Transverse colon (tissue), 4 donors: ENCODE measurements around the gene FAM118A. TPM values are rescaled to one million over a fixed set of nuclear protein-coding genes. Genes with fewer than 3 reads are reported as not detected.

Source experiments
- DNase-seq: peaks from one replicate; pipeline ENCODE4 v3.0.0-alpha.2; 2019
- H3K27ac ChIP-seq, 4 donors: fragments of 200-600 bp; sonication (generic); 2 replicates each; pipeline ENCODE4 v1.5.1; 2016 to 2018; ENCODE audit warnings: inconsistent platforms in 4 of 4
- H3K27me3 ChIP-seq: fragments of 200-600 bp; sonication (generic); 2 replicates; pipeline ENCODE4 v1.5.1; 2017; ENCODE audit warnings: inconsistent platforms
- H3K36me3 ChIP-seq, 4 donors: fragments of 200-600 bp; sonication (generic); 2 replicates each; pipeline ENCODE4 v1.5.1; 2017 to 2019; ENCODE audit warnings: inconsistent platforms in 4 of 4
- H3K4me1 ChIP-seq, 4 donors: fragments of 200-600 bp; sonication (generic); 2 replicates each; pipeline ENCODE4 v1.5.1; 2017 to 2020; ENCODE audit warnings: inconsistent platforms in 4 of 4
- H3K4me3 ChIP-seq, 4 donors: fragments of 200-600 bp; sonication (generic); 1 replicate in 1 of 4; 2 replicates in 3 of 4; pipeline versions ENCODE4 v1.5.1 to v1.6.1; 2017 to 2019; ENCODE audit warnings: inconsistent platforms in 4 of 4
- H3K9me3 ChIP-seq, 2 donors: fragments of 200-600 bp; sonication (generic); 2 replicates each; pipeline ENCODE4 v1.5.1; 2017 to 2019; ENCODE audit warnings: inconsistent platforms in 2 of 2
- CTCF ChIP-seq, 5 experiments: fragments of 200-600 bp in 3 of 5; fragments of 450-650 bp in 2 of 5; sonication (generic) in 3 of 5; IDR thresholded peaks; 1 replicate in 2 of 5; 2 replicates in 3 of 5; pipeline ENCODE4 v1.5.1; 2016 to 2017; ENCODE audit warnings: antibody characterized with exemption in 5 of 5, inconsistent platforms in 3 of 5, mild to moderate bottlenecking in 2 of 5, moderate library complexity in 1 of 5
- EP300 ChIP-seq: sonication (generic); formaldehyde crosslinking; IDR thresholded peaks from one replicate; pipeline ENCODE4 v1.6.1; 2017; ENCODE audit warnings: antibody characterized with exemption, low read depth
- POLR2A ChIP-seq: fragments of 450-650 bp; IDR thresholded peaks from one replicate; pipeline ENCODE4 v1.6.1; 2016; ENCODE audit warnings: antibody characterized with exemption, mild to moderate bottlenecking, moderate library complexity
- POLR2AphosphoS5 ChIP-seq, 3 donors: sonication (generic); formaldehyde crosslinking; IDR thresholded peaks; one replicate each; pipeline ENCODE4 v1.6.1; 2016; ENCODE audit warnings: antibody characterized with exemption in 3 of 3
- WGBS, 2 donors: methylation state at CpG; one replicate each; pipeline ENCODE4 v1.1.5; 2018; ENCODE audit warnings: low coverage in 1 of 2; 5-methylcytosine and 5-hydroxymethylcytosine counted together
- in situ Hi-C, 4 donors: fragments of 200-750 bp; cut with MboI; loops; one replicate each; pipeline versions ENCODE4 v1.15.0 to v1.15.1; 2017; ENCODE audit warnings: low sequenced_read_pairs in 3 of 4, low pct_ligation_motif_present in 1 of 4, low pct_unique_long_range_greater_than_20kb in 1 of 4
- intact Hi-C: fragments of 100-400 bp; cut with DNase I; formaldehyde crosslinking; loops from one replicate; pipeline ENCODE4 v1.15.1; 2023; ENCODE audit warnings: low total_unique reads
- total RNA-seq, 4 donors: library from RNA; depleted of rRNA; stranded (reverse); fragments of >200 nt; gene quantifications; one replicate each; pipeline ENCODE4 v1.1.0, GENCODE V29; 2016

Gene FAM118A
- total RNA-seq, 4 donors from 2014 or later, result 46.0 to 424 (median 210) TPM

GRCh38 chr22:45317551-45318167 is 7.9 kb downstream of the FAM118A start:
- H3K36me3 ChIP-seq, result peaks cover 0 to 4% (median 0%) of the 10 kb centered on the region in 4 donors
- WGBS, 2 donors, result 35 to 38% methylated on average over 16 to 19 of the region's 19 CpGs
- intact Hi-C loops (loop anchor here (10.0 kb wide), 2 partner anchors 237 to 937 kb away; partner anchors contain the start of gene CDPF1), in situ Hi-C loops (no loop called here)
- DNase-seq, result peak; percentile 62
- no peak for TF ChIP-seq EP300
- TF ChIP-seq CTCF (IDR thresholded peaks at IDR 0.05), result peak; percentile 36 to 75 (median 55)
- H3K4me3 ChIP-seq, result no peak overlapping the region
- peaks cover 8 to 43% (median 28%) of the 10 kb centered on the region in 4 donors for H3K4me1 ChIP-seq
- H3K9me3 ChIP-seq, result no peaks in the 10 kb centered on the region
- peak overlapping the region; percentile 76 to 87 (median 84) for H3K27ac ChIP-seq
- H3K27me3 ChIP-seq, result no peaks in the 10 kb centered on the region

- intact Hi-C loops (loop anchor here (10.0 kb wide), 2 partner anchors 237 to 937 kb away; partner anchors contain the start of gene CDPF1), in situ Hi-C loops (no loop called here)
- H3K4me1 ChIP-seq, result peaks cover 8 to 43% (median 28%) of the 10 kb centered on the region in 4 donors
- H3K9me3 ChIP-seq, result no peaks in the 10 kb centered on the region
- H3K27me3 ChIP-seq, result no peaks in the 10 kb centered on the region
- peak; percentile 84 for DNase-seq
- peaks cover 0 to 9% (median under 1%) of the 10 kb centered on the region in 4 donors for H3K36me3 ChIP-seq
- H3K27ac ChIP-seq, result peak overlapping the region; percentile 76 to 87 (median 84)
- TF ChIP-seq POLR2AphosphoS5 (IDR thresholded peaks at IDR 0.05), result no peak
- no peak for TF ChIP-seq EP300
- 5 to 22% methylated on average over 8 of the region's 8 CpGs for WGBS, 2 donors
- H3K4me3 ChIP-seq, result no peak overlapping the region
Observed at GRCh38 chr22:45318168-45318557, 8.4 kb downstream of the FAM118A start.

- no peak for TF ChIP-seq EP300
- TF ChIP-seq POLR2AphosphoS5 (IDR thresholded peaks at IDR 0.05), result no peak
- no peak for TF ChIP-seq CTCF (IDR thresholded peaks at IDR 0.05)
- TF ChIP-seq POLR2A, result no peak
- Histone ChIP-seq H3K27ac (peak overlapping the region; percentile 76 to 87 (median 84)), H3K4me3 (no peak overlapping the region), H3K36me3 (peaks cover 0 to 14% (median 4%) of the 10 kb centered on the region in 4 donors), H3K4me1 (peaks cover 8 to 43% (median 28%) of the 10 kb centered on the region in 4 donors), H3K27me3 (no peaks in the 10 kb centered on the region), H3K9me3 (no peaks in the 10 kb centered on the region)
- 34 to 55% methylated on average over 10 to 12 of the region's 12 CpGs for WGBS, 2 donors
- intact Hi-C loops, result loop anchor here (10.0 kb wide), 2 partner anchors 236 to 936 kb away; partner anchors contain the start of gene CDPF1
- DNase-seq, result no peak
- in situ Hi-C loops, result no loop called here
Observed at GRCh38 chr22:45318558-45319323, 9.0 kb downstream of the FAM118A start.

GRCh38 chr22:45319324-45319685 is 9.6 kb downstream of the FAM118A start:
- TF ChIP-seq CTCF (IDR thresholded peaks at IDR 0.05), result no peak
- no peak for TF ChIP-seq EP300

More at GRCh38 chr22:45319324-45319685, 9.6 kb downstream of the FAM118A start:
- Histone ChIP-seq H3K36me3 (peaks cover 0 to 19% (median 6%) of the 10 kb centered on the region in 4 donors), H3K27me3 (no peaks in the 10 kb centered on the region), H3K4me3 (no peak overlapping the region), H3K4me1 (peaks cover 8 to 37% (median 26%) of the 10 kb centered on the region in 4 donors), H3K27ac (peak overlapping the region; percentile 76 to 87 (median 84)), H3K9me3 (no peaks in the 10 kb centered on the region)
- DNase-seq, result no peak
- WGBS, 2 donors, result 45% methylated on average over 5 of the region's 5 CpGs; no CpG with 5 or more reads in 1 of the 2 donors
- in situ Hi-C loops, result no loop called here
- intact Hi-C loops, result loop anchor here (10.0 kb wide), 2 partner anchors 235 to 935 kb away; partner anchors contain the start of gene CDPF1
